HG02938 (cell line): ENCODE data around the gene BBOX1.
"Not testable (repeated sequence)": the region's sequence is repeated elsewhere in the genome, so short reads cannot be mapped to it uniquely, and the experiment has no call there.

Experiments used
- ATAC-seq: cut with Tn5 transposase; IDR thresholded peaks from one replicate; pipeline ENCODE4 v1.9.1; 2021; ENCODE audit warnings: mild to moderate bottlenecking, moderate library complexity; ENCODE audit not compliant: unreplicated experiment

Gene BBOX1

GRCh38 chr11:27081056-27081455 is 40.4 kb downstream of the BBOX1 start:
- no peak for ATAC-seq

GRCh38 chr11:27083241-27083640 is 42.6 kb downstream of the BBOX1 start:
- ATAC-seq = no peak

- no peak for ATAC-seq
These were observed 43.2 kb downstream of the BBOX1 start for GRCh38 chr11:27083782-27084181.

- no peak for ATAC-seq
These were observed 43.9 kb downstream of the BBOX1 start for GRCh38 chr11:27084518-27084917.

- no peak for ATAC-seq
These were observed 44.5 kb downstream of the BBOX1 start for GRCh38 chr11:27085111-27085510.

GRCh38 chr11:27085605-27086004 is 45.0 kb downstream of the BBOX1 start:
- ATAC-seq = no peak

GRCh38 chr11:27087432-27087831 is 46.8 kb downstream of the BBOX1 start:
- ATAC-seq = no peak

GRCh38 chr11:27088353-27088752 is 47.7 kb downstream of the BBOX1 start:
- ATAC-seq = no peak

GRCh38 chr11:27089746-27090145 is 49.1 kb downstream of the BBOX1 start:
- no peak for ATAC-seq

- ATAC-seq = not testable (repeated sequence)
These were observed 49.8 kb downstream of the BBOX1 start for GRCh38 chr11:27090357-27090948.

- no peak for ATAC-seq
These were observed 53.5 kb downstream of the BBOX1 start for GRCh38 chr11:27094120-27094519.

GRCh38 chr11:27095059-27095458 is 54.4 kb downstream of the BBOX1 start:
- no peak for ATAC-seq

- no peak for ATAC-seq
These were observed 55.3 kb downstream of the BBOX1 start for GRCh38 chr11:27095887-27096286.

- no peak for ATAC-seq
These were observed 56.9 kb downstream of the BBOX1 start for GRCh38 chr11:27097551-27097950.

- ATAC-seq = no peak
These were observed 59.9 kb downstream of the BBOX1 start for GRCh38 chr11:27100534-27100933.

GRCh38 chr11:27107548-27107947 is 66.9 kb downstream of the BBOX1 start:
- ATAC-seq = no peak

GRCh38 chr11:27108809-27109208 is 68.2 kb downstream of the BBOX1 start:
- no peak for ATAC-seq

- ATAC-seq = no peak
These were observed 71.3 kb downstream of the BBOX1 start for GRCh38 chr11:27111896-27112295.

GRCh38 chr11:27112946-27113345 is 72.3 kb downstream of the BBOX1 start:
- no peak for ATAC-seq

- ATAC-seq = no peak
These were observed 74.5 kb downstream of the BBOX1 start for GRCh38 chr11:27115051-27115650.

- no peak for ATAC-seq
These were observed 76.1 kb downstream of the BBOX1 start for GRCh38 chr11:27116684-27117083.

- ATAC-seq = no peak
These were observed 77.8 kb downstream of the BBOX1 start for GRCh38 chr11:27118371-27118770.

- ATAC-seq = no peak
These were observed 78.3 kb downstream of the BBOX1 start for GRCh38 chr11:27118949-27119348.
